Coronary artery (tissue), 2 donors: ENCODE data around the gene SPNS2.

Experiments used
- DNase-seq: peaks from one replicate; pipeline ENCODE4 v3.0.0-alpha.2; 2017; ENCODE audit warnings: low spot score
- H3K27ac ChIP-seq, 2 donors: fragments of 200-600 bp; sonication (generic); one replicate each; pipeline ENCODE4 v1.5.1; 2016 to 2019
- H3K4me3 ChIP-seq: fragments of 200-600 bp; sonication (generic); 2 replicates; pipeline ENCODE4 v1.5.1; 2016; ENCODE audit warnings: mild to moderate bottlenecking, moderate library complexity
- CTCF ChIP-seq: fragments of 200-600 bp; sonication (generic); IDR thresholded peaks from one replicate; pipeline ENCODE4 v1.5.1; 2019; ENCODE audit warnings: antibody characterized with exemption

SPNS2 gene

GRCh38 chr17:4509923-4510617, 11.4 kb downstream of the SPNS2 start:
- no peak overlapping the region for H3K4me3 ChIP-seq
- DNase-seq, result peak; percentile 82
- no peak for TF ChIP-seq CTCF
- peak overlapping the region; percentile 35 to 82 for H3K27ac ChIP-seq

GRCh38 chr17:4510618-4510941, 11.9 kb downstream of the SPNS2 start:
- no peak for DNase-seq
- H3K27ac ChIP-seq, result peak overlapping the region in 1 of 2 donors; percentile 82
- H3K4me3 ChIP-seq, result no peak overlapping the region
- TF ChIP-seq CTCF, result no peak

- Histone ChIP-seq H3K4me3 (no peak overlapping the region), H3K27ac (peak overlapping the region in 1 of 2 donors; percentile 82)
- no peak for TF ChIP-seq CTCF
- DNase-seq, result no peak
Measured at GRCh38 chr17:4511199-4511932, 12.7 kb downstream of the SPNS2 start.

GRCh38 chr17:4512156-4513112, 13.8 kb downstream of the SPNS2 start:
- TF ChIP-seq CTCF, result no peak
- peak overlapping the region in 1 of 2 donors; percentile 82 for H3K27ac ChIP-seq
- DNase-seq, result no peak
- no peak overlapping the region for H3K4me3 ChIP-seq

GRCh38 chr17:4513113-4514032, 14.7 kb downstream of the SPNS2 start:
- no peak for DNase-seq
- no peak for TF ChIP-seq CTCF
- no peak overlapping the region for H3K4me3 ChIP-seq
- peak overlapping the region in 1 of 2 donors; percentile 58 for H3K27ac ChIP-seq

- DNase-seq, result no peak
- no peak for TF ChIP-seq CTCF
- peak overlapping the region in 1 of 2 donors; percentile 58 for H3K27ac ChIP-seq
Measured at GRCh38 chr17:4514206-4514605, 15.5 kb downstream of the SPNS2 start.

More at GRCh38 chr17:4514206-4514605, 15.5 kb downstream of the SPNS2 start:
- H3K4me3 ChIP-seq, result no peak overlapping the region
